MG63 (cell line): ENCODE results near the gene FTO. TPM values are rescaled to one million over a fixed set of nuclear protein-coding genes. Genes with fewer than 3 reads are reported as not detected.
"Not testable (repeated sequence)": the region's sequence is repeated elsewhere in the genome, so short reads cannot be mapped to it uniquely, and the experiment has no call there.

ENCODE experiments used
- DNase-seq: peaks from one replicate; pipeline ENCODE4 v3.0.0-alpha.2; 2020
- H3K27me3 ChIP-seq: fragments of 250-450 bp; sonication (Bioruptor Pico); 2 replicates; pipeline ENCODE4 v1.5.1; 2020; ENCODE audit warnings: mild to moderate bottlenecking, moderate library complexity
- H3K36me3 ChIP-seq: fragments of 250-450 bp; sonication (Bioruptor Pico); 2 replicates; pipeline ENCODE4 v1.5.1; 2020; ENCODE audit warnings: mild to moderate bottlenecking, moderate library complexity
- H3K4me3 ChIP-seq: fragments of 250-450 bp; sonication (Bioruptor Pico); 2 replicates; pipeline ENCODE4 v1.5.1; 2020; ENCODE audit warnings: mild to moderate bottlenecking, moderate library complexity
- H3K9me3 ChIP-seq: fragments of 250-450 bp; sonication (Bioruptor Pico); 2 replicates; pipeline ENCODE4 v1.5.1; 2020; ENCODE audit warnings: mild to moderate bottlenecking, moderate library complexity
- total RNA-seq: library from RNA; depleted of rRNA; stranded (reverse); fragments of >200 nt; shearing (Covaris generic); gene quantifications from 2 replicates; pipeline ENCODE4 v1.2.3, GENCODE V29; 2014; ENCODE audit warnings: low replicate concordance; rRNA removed

The FTO gene
- 88.6 TPM in 2 replicates for total RNA-seq

GRCh38 chr16:53703590-53704444 is at the start of gene FTO, which contains the start of gene RPGRIP1L:
TSS of gene FTO (plus strand) at chr16:53704156.
TSS of gene RPGRIP1L (minus strand) at chr16:53703859. CDS start at chr16:53700723, 3,136 bp downstream.
- peaks cover 56% of the 10 kb centered on the region for H3K36me3 ChIP-seq
- peak within 1 kb of the TSS; percentile 87 for H3K4me3 ChIP-seq
- DNase-seq = peak; percentile 100
- 0 out of 2 replicates have a peak, but pooled peaks cover 2% of the 10 kb centered on the region for H3K9me3 ChIP-seq
- no peaks in the 10 kb centered on the region for H3K27me3 ChIP-seq

- no peak overlapping the region for H3K4me3 ChIP-seq
- H3K9me3 ChIP-seq = no peaks in the 10 kb centered on the region
- H3K27me3 ChIP-seq = no peaks in the 10 kb centered on the region
- peaks cover 75% of the 10 kb centered on the region for H3K36me3 ChIP-seq
- no peak for DNase-seq
Measured at GRCh38 chr16:53654946-53655345, 49.0 kb upstream of the FTO start.

- no peak for DNase-seq
- H3K27me3 ChIP-seq = no peaks in the 10 kb centered on the region
- H3K36me3 ChIP-seq = peaks cover 30% of the 10 kb centered on the region
- H3K9me3 ChIP-seq = no peaks in the 10 kb centered on the region
- H3K4me3 ChIP-seq = no peak overlapping the region
Measured at GRCh38 chr16:53662072-53662471, 41.9 kb upstream of the FTO start.

GRCh38 chr16:53664724-53665345 is 39.1 kb upstream of the FTO start:
- no peaks in the 10 kb centered on the region for H3K27me3 ChIP-seq
- H3K9me3 ChIP-seq = no peaks in the 10 kb centered on the region
- H3K4me3 ChIP-seq = peak overlapping the region; percentile 16
- peaks cover 11% of the 10 kb centered on the region for H3K36me3 ChIP-seq
- peak; percentile 98 for DNase-seq

GRCh38 chr16:53666786-53667415 is 37.1 kb upstream of the FTO start:
- Histone ChIP-seq H3K36me3 (peaks cover 12% of the 10 kb centered on the region), H3K9me3 (no peaks in the 10 kb centered on the region), H3K27me3 (no peaks in the 10 kb centered on the region), H3K4me3 (no peak overlapping the region)
- no peak for DNase-seq

GRCh38 chr16:53668869-53669268 is 35.1 kb upstream of the FTO start:
- Histone ChIP-seq H3K27me3 (no peaks in the 10 kb centered on the region), H3K4me3 (no peak overlapping the region), H3K36me3 (peaks cover 16% of the 10 kb centered on the region), H3K9me3 (no peaks in the 10 kb centered on the region)
- no peak for DNase-seq

- Histone ChIP-seq H3K36me3 (peaks cover 22% of the 10 kb centered on the region), H3K4me3 (no peak overlapping the region), H3K9me3 (no peaks in the 10 kb centered on the region), H3K27me3 (no peaks in the 10 kb centered on the region)
- no peak for DNase-seq
Measured at GRCh38 chr16:53672461-53672860, 31.5 kb upstream of the FTO start.

GRCh38 chr16:53673189-53673588 is 30.8 kb upstream of the FTO start:
- peaks cover 26% of the 10 kb centered on the region for H3K36me3 ChIP-seq
- H3K9me3 ChIP-seq = no peaks in the 10 kb centered on the region
- no peak overlapping the region for H3K4me3 ChIP-seq

GRCh38 chr16:53678155-53678554 is 25.8 kb upstream of the FTO start:
- peaks cover 45% of the 10 kb centered on the region for H3K36me3 ChIP-seq
- no peaks in the 10 kb centered on the region for H3K27me3 ChIP-seq
- DNase-seq = no peak
- no peak overlapping the region for H3K4me3 ChIP-seq
- no peaks in the 10 kb centered on the region for H3K9me3 ChIP-seq

More at GRCh38 chr16:53673189-53673588, 30.8 kb upstream of the FTO start:
- DNase-seq = no peak
- H3K27me3 ChIP-seq = no peaks in the 10 kb centered on the region

- no peak for DNase-seq
- no peak overlapping the region for H3K4me3 ChIP-seq
- H3K9me3 ChIP-seq = no peaks in the 10 kb centered on the region
- peaks cover 50% of the 10 kb centered on the region for H3K36me3 ChIP-seq
- no peaks in the 10 kb centered on the region for H3K27me3 ChIP-seq
Measured at GRCh38 chr16:53678756-53679343, 25.1 kb upstream of the FTO start.

GRCh38 chr16:53680756-53681155 is 23.2 kb upstream of the FTO start:
- no peaks in the 10 kb centered on the region for H3K27me3 ChIP-seq
- no peaks in the 10 kb centered on the region for H3K9me3 ChIP-seq
- no peak for DNase-seq
- H3K4me3 ChIP-seq = no peak overlapping the region
- peaks cover 64% of the 10 kb centered on the region for H3K36me3 ChIP-seq

- Histone ChIP-seq H3K9me3 (no peaks in the 10 kb centered on the region), H3K36me3 (peaks cover 70% of the 10 kb centered on the region), H3K4me3 (no peak overlapping the region), H3K27me3 (no peaks in the 10 kb centered on the region)
- DNase-seq = no peak
Measured at GRCh38 chr16:53681354-53681753, 22.6 kb upstream of the FTO start.

- H3K27me3 ChIP-seq, H3K4me3 ChIP-seq, DNase-seq, H3K9me3 ChIP-seq: not testable (repeated sequence)
- peaks cover 71% of the 10 kb centered on the region for H3K36me3 ChIP-seq
Measured at GRCh38 chr16:53685334-53685733, 18.6 kb upstream of the FTO start.

- DNase-seq = no peak
- Histone ChIP-seq H3K27me3 (no peaks in the 10 kb centered on the region), H3K36me3 (peaks cover 68% of the 10 kb centered on the region), H3K4me3 (no peak overlapping the region), H3K9me3 (no peaks in the 10 kb centered on the region)
Measured at GRCh38 chr16:53686710-53687109, 17.2 kb upstream of the FTO start.

- Histone ChIP-seq H3K27me3 (no peaks in the 10 kb centered on the region), H3K36me3 (peaks cover 76% of the 10 kb centered on the region), H3K9me3 (no peaks in the 10 kb centered on the region), H3K4me3 (no peak overlapping the region)
- DNase-seq = no peak
Measured at GRCh38 chr16:53689636-53690035, 14.3 kb upstream of the FTO start.

- Histone ChIP-seq H3K27me3 (no peaks in the 10 kb centered on the region), H3K4me3 (no peak overlapping the region), H3K36me3 (peaks cover 73% of the 10 kb centered on the region), H3K9me3 (no peaks in the 10 kb centered on the region)
- DNase-seq = no peak
Measured at GRCh38 chr16:53690771-53691170, 13.2 kb upstream of the FTO start.

GRCh38 chr16:53692146-53692545 is 11.8 kb upstream of the FTO start:
- H3K4me3 ChIP-seq = no peak overlapping the region
- peaks cover under 1% of the 10 kb centered on the region; the same call in 1 of the 2 replicates for H3K9me3 ChIP-seq
- DNase-seq = no peak
- H3K36me3 ChIP-seq = peaks cover 70% of the 10 kb centered on the region
- H3K27me3 ChIP-seq = no peaks in the 10 kb centered on the region
